ENCODE measurements around the gene FGF8.

Gene FGF8

DNA sequence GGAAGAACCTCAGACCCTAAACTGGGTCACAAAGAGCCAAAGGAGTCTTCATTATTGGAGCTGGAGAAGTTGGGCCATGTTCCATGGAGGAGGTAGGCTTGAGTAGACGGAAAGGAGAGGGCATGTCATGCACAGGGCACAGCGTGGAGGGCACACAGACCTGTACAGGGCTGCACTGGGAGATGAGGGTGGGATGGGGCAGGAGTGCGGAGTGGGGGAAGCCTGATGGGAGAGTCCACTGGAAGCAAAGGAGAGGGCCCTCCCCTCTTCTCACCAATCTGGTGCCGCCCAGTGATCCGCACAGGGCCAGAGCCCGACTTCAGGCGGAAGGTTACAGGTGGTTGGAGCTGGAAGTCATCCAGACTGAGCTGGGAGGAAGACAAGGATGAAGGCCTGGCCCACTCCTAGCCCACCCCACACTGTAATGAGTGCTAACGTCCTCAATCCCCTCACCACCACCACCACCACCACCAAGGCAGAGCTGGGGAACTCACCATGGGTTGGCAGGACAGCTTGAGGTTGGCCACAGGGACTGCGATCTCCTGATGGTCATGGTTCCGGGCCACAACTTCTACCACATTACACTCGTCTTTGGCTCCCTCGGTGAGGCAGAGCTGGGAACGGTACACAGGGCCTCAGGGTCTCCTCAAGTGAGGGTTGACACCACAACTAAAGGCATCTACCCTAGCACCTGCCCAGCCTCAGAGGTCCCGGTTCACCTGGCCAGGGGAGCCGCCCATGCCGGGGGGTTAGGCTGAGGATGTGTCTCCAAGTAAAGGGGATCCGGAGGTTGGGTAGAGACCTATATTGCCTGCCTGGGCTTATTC, 6.3 kb upstream of the FGF8 start:
- DNase-seq: no peak

DNA sequence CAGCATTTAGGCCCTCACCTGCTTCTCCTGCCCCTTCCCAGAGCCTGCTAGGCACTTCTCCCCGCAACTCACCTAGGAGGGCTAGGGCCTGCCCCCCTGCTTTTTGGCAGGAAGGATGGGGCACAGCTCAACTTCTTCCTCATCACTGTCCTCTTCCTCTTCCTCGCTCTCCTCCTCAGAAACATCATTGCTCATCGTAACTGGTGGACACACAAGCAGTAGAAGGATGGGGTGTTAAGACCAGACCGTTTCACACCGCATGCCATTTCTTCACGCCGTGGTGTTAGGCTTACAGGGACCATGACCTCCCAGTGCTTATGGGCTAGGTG, 5.7 kb upstream of the FGF8 start:
- no peak for DNase-seq

DNA sequence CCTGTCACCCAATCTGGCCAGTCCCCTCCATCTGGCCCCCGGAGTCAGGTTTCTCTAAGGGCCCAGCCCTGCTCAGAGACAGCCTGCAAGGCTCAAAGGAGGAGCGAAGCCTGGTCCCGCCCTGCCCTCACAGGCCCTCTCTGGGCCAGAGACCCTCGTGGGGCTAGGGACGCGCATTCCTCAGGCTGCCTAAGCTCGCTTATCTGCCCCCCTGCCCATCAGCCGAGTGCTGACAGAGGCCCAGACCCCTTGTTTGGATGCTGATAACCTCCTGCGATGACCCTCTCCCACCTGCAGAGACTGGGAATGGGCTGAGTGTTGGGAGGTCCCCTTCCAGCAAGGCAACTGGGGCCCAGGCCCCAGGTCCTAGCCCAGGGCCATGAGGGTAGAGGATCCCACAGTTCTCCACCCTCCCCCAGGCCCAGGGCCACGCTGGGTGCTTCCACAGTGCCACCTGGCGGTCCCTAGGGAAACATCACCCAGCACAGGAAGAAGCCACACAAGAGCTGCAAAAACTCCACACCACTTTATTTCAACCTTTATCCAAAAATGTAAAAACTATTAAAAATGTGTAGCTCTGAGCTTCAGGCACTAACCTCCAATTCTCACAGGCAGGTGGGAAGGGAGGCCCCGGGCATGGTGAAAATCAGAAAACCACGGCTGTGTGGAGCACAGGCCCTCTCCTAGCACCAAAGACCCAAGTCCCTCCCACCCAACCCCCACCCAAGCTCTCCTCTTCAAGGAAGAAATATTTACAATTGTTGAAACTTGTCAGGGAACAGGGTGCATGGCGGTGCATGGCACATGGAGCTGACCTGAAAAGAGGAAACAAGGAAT, 5.1 kb upstream of the FGF8 start:
- DNase-seq: peak; percentile 10 to 42

DNA sequence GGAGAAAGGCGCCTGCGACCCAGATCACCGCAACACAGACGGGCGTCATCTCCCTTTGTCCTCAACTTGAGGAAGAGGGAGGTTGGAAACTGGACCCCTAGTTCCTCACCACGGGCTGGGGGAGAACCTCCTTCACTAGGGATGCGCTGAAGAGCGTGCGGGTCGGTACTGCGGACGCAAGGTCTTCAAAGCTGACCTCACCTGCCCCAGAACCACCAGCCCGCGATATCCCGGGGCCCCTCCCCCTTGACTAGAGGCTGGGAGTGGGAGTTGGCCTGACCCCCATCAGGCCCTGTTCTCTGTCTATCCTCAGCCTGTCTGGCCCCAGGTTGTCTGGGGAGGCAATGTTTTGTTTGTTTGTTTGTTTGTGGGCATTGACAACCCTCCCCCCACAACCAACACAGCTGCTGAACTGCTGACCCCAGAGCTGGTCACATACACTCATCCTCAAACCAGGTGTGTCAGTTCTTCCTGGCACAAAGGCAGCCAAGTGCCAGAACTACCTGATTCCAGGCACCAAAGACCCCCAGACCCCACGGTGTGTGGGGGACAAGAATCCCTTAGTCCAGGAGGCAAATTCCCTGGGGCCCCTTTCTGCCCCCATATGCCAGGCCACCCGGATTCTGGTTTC, 4.4 kb upstream of the FGF8 start:
- DNase-seq: no peak

DNA sequence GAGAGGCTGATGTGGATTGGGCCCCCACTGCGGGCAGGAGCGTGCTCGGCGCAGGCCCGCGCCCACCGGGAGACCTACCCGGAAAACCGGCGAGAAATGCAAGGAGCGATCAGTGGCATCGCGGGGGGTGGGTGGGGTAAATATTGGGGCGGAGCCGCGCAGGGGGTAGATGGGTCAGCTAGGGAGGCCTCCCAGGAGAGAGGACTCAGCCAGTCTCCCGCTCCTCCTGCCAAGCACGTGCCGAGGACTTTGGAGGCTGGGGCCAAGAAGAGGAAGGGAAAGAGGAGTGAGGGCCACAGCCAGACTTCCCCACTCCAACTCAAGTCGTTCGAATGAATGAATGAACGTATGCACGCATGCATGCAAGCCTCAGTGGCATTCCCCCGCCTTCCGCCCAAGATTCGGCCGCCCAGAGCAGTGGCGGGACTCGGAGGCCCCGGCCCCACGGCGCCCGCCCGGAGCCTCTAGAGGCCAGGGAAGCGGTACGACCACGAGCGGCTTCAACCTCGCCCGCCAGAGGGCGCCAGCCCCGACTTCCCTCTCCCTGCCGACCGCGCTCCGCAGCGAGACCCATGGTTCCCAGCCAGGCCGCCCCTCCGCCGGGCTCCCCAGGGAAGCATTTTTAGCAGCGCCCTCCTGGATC, 3.8 kb upstream of the FGF8 start:
- DNase-seq: peak in 1 of 2 experiments; percentile 25

DNA sequence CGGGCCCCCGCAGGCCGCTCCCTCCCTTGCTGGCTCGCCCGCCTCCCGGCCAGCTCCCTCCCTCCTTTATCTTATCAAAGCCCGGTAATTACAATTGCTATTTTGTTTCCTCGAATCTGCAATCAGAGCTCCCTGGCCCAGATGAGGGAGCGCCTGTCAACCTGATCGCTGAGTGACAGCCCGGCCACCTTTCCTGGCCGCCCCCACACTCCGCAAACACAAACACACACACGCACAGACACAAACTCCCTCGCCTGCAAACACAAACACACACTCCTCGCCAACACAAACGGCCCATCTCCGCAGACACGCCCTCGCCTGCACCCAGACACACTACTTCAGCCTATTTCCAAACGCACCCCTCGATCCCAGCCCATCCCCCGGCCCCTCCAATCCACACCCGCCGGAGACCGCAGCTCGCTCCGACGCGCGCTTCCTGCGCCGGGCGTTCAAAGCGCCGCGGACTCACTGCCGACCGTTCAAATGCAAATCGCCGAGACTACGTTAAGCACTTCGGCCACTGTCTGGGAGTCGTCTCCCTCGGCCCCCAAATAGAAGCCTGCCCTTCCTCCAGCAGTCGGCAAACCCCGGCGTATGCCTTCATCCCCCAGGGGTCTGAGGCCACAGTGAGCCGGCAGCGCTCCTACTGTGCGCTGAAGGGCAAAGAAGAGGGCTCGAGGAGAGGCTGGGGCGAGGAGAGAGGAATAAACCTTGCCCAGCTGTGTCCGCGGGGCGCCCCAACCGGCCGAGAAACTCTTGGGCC, 3.0 kb upstream of the FGF8 start:
- DNase-seq: no peak

DNA sequence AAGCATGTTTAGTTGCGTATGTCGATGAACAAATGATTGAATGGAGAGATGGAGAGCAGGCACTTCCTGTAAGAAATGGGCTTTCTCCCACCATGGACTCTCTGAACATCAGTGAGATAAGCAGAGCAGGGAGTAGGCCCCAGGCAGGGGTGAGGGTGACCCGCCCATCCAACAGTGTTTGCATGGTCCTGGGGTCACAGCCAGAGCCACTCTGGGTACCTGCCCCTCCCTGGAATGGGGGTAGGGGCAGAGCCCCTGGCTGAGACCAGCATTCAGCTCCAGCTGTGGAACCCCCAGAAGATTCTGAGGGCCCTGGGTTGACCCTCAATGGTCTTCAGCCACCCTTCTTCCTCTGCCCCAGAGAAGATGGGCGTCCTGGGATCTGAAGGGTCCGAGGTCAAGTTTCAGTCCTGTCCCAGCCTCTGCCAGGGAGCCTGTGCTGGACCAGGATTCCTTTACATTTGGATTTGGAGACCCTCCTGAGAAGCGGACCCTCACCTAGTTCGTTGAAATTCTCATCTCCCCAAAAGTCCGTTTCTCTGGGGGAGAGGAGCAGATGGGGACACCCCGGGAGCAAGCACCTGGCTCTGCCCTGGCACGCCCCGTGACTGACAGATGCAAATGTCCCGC, 2.4 kb upstream of the FGF8 start:
- no peak for DNase-seq

DNA sequence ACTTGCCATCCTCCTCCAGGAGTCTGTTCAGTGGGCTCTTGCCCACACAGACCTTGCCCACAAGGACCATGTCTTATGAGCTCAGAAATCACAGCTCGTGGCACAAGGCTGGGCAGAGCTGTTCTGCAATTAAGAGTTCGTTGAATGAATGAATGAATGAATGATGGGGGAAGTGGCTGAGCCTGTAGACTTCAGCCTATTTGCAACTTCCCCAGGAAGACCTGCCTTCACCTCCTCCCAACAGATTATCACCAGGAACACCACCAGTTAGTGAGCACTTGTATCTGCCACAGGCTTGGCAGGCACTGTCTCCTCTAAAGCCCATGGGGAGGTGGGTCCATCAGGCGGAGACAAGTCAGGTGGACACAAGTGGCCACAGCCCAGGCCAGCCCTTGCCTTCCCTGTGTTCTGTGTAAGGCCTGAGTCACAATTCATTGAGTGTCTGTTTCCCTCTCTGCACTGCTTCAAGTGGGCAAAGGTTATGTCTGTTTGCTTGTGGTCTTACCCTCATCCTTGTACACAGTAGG, 1.8 kb upstream of the FGF8 start:
- DNase-seq: no peak

DNA sequence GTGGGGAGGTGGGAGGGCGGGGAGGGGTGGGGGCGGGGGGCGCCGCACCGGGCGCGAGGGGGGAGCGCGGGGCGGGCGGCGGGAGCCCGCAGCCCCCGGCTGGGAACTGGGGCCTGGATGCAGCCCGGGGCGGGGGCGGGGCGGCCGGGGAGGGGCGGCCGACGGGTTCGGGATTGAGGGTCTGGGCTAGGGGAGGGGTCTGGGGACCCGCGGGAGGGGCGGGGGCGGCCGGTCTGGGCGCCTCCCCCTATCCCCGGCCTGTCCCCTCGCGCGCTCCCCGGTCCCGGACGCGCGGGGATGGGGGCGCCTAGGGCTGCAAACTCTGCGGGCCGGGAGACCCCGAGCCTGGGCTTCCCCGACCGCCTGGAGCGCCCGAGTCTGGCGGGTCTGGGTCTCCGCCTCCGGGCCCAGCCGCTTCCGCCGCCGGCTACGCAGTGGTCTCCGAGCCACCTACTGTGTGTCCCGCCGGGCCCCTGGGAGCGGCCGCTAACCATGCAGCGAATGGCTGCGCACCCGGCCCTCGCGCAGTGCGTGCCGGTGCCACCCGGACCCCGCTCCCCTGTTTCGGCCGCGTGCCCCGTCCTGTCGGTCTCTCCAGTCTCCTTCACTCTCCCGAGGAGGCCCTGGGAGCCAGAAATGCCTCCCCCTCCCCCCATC, 375 bp upstream of the FGF8 start:
- no peak for DNase-seq

DNA sequence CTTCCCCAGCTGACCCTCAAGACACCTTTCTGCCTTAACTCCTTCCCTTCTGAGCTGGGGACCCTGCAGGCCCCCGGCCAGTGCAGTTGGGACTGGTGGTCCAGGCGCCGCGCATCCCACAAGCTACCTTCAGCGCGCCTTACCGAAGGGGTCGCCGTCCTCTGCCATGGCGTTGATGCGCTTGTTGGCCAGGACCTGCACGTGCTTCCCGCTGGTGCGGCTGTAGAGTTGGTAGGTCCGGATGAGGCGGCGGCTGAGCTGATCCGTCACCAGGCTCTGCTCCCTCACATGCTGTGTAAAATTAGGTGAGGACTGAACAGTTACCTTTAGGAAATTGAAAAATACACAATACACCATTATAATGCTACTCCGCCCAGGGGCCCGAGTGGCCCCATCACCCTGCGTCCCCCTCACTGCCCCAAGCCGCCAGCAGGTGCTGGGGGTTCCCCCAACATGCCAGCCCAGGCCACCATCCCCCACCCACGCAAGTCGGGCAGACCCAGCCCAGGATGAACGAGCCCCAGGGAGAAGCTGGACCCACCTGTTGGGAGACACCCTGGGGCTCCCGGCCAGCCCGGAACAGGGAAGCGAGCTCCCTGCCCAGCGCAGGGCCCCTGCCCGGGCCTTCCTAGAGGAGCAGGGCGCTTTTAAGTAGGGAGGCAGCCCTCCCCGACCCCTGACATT, 1.2 kb downstream of the FGF8 start:
- DNase-seq: no peak

DNA sequence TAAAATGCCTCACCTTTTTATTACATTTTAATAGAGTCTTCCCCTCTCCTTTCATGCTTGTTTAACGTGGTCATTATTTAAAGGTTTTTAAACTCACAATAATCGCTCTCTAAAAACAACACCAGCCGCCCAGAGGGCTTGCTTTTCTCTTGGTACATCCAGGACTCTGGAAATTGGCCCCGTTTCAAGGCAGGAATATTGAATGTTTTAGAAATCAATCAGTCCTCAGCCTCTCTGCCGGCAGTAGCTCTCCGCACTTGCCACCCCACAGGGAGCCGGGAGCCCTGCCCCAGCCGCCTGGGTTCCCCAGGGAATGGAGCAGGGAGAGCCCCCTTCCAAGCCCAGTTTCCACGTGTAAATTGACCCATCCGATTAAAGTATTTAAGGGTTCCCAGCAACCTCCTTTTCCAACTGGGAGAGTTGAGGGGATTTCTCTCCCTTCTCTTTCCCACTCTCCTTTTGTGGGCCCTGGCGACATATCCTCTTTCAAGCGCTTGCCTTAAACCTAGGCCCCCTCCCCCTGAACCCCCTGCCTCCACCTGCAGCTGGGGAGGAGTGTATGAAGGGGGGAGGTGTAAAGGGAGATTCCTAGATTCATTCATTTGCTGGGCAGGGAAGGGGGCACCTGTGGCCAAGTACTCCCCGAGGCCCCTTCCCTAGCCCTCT, 1.9 kb downstream of the FGF8 start:
- DNase-seq: no peak

DNA sequence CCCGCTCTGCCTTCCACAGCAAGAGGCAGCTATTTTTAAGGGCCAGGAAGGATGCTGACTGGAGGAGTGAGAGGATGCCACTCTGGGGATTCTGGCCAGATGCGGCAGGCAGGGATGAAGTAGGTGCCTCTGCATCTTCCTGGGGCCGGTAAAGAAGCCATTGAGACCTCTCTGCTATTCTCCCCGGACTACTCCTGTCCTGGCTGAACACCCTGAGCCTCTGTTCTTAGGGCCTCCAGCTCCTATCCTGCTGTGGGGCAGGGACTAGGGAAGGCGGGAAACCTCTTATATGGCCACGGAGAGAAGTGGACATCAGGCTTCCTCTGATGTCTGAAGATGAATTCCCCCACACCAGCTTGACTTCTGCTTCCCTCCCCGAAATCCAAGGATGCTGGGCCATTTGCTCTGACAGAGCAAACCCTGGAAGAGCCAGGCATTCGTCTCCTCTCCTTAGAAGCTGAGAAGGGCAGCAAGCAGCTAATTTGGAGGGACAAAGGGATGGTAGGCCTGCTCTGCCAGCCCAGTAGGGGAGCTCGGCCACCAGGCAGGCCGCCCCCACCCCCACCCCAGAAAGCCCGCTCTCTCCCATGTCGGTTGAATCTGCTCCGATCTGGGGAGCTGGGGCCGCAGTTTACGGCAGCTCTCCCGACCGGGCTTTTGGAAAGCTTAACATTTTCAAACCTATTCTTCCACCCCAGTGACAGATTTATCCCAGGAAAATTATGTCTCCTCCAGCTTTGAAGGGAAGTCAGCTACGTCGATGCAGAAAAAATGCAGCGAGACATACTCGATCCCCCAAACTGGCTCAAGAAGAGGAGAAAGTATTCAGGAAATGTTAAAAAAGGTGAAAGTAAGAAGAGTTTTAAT, 2.8 kb downstream of the FGF8 start:
- no peak for DNase-seq

DNA sequence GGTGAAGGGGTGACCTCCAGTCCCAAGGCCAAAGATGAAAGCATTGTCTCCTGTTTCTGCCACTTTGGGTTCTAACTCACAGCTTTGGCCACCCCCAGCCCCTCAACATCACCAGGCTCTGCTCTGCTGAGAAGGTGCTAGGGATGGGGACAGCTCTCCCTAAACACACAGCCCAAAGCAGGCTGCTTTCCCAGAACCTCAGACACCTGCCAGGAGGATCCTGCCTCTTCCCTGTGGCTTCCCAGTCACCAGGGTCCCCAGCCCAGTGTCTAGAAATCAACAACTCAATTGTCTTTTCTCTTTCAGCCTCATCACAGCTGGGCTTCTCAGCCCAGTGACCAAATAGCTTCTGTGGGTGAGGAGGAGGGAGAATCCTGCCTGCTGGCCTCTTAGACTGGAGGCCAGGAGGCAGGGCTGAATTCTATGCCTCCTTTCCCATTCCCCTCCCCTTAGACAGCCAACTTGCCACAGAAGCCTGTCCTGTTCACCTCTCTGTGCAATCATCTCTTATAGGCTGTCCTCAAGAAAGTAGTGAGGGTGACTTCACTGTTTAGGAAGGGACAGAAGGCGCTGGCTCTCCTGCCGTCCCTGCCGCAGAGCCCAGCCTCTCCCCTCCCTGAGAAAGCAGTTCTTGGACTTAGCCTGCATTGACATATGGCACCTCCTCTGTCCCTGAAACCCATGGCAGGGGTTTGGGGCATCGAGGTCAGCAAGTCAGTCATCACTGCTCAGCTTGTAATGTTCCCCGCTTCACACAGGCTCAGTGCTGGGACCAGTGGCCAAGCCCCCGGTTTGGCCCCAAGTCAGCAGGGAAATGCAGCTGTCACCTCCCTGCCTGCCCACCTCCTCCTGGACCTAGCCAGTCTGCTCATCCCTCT, 3.7 kb downstream of the FGF8 start:
- DNase-seq: no peak

DNA sequence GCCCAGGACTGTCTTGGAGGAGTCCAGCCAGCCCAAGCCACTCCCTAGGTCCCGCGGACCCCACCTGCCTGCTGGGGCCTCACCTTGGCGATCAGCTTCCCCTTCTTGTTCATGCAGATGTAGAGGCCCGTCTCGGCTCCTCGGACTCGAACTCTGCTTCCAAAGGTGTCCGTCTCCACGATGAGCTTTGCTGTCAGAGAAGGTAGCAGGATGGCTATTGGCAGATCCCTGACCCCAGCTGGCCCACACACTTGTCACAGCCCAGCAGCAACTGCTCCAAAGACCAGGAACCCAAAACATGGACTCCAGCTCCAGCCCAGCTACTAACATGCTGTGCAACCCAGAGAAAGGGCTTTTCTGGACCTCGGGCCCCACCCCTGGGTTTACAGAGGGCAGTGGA, 4.5 kb downstream of the FGF8 start:
- DNase-seq: no peak

DNA sequence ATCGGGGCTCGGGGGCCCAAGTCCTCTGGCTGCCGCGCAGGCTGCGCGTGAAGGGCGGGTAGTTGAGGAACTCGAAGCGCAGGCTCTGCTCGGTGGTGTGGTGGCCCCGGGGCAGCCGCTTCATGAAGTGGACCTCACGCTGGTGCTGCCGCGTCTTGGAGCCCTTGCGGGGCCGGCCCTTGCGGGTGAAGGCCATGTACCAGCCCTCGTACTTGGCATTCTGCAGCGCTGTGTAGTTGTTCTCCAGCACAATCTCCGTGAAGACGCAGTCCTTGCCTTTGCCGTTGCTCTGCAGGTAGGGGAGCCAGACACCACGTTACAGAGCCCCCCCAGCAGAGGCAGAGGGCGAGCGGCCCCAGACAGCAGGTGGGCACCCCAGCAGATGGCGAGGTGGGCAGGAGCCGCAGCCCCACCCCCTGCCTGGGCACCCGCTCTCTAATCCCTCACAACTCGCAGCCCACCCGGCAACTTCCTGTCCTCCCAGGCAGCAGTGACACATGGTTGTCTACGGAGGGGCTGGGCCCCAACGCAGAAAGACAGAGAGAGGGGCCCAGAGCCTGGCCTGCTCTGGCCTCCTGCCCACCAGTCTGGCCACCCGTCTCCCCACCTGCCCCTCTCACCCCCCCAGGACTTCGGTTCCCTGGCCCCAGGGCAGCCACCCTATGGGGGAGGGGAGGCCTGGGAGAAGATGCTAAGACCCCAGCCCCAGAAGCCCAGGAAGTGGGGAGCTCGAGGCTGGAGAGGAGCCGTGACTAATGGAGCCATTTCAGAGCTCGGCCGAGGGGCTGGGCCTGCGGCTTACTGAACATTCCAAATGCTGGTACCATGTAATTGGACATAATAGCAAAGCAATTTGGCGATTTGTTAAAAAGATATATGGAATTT, 5.3 kb downstream of the FGF8 start:
- DNase-seq: no peak

DNA sequence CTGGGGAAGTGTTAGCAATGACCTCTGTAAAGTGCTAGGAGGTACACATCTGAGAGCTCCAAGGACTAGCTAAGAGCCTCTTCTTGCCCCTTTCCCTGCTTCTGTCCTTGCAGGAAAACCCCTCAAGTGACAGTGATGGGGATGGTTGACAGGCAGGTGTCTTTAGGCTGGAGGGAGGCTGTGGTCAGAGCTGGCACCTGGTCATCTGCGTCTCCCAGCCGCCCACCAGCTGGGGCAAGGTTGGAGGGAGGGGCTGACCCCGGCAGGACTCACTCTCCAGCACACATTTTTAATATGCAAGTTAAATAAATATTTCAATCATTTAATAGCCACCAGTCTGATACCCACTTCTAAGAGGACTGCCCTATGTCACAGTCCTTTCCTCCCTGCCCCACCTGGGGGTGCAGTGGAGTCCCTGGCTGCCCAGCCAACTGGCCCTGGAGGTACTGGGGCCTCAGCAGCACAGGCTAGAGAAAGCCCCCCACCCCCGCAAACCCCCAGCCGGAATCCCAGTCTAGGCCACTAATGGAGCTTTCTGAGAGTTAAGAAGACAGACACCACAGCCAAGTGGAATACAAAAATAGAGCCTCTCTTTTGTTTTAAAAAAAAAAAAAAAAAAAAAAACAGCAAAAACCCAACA, 6.3 kb downstream of the FGF8 start:
- no peak for DNase-seq

DNA sequence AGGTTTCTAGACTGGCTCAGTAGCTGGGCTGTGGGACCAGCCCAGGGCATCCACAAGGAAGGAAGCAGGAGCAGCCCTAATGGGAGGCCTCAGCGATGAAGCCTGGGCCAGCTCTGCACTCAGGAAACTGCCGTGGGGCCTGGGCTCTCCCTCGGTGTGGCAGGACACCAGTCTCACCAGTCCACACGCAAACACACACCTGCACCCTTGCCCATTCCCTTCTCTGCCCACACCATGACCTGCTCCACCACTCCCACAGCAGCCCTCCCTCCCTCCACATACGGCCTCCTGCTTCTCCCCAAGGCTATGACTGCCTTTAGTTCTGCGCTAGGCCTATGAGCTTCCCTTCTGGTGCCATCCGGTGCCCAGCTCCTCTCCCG, 7.1 kb downstream of the FGF8 start:
- DNase-seq: no peak
